GM12892 (cell line): ENCODE data around the gene SERTAD4.

Experiments used
- POLR2A ChIP-seq: IDR thresholded peaks from 2 replicates; pipeline ENCODE4 v1.6.1; 2011; ENCODE audit warnings: low read depth, low read length, control low read depth
- POLR2AphosphoS5 ChIP-seq: IDR thresholded peaks from 2 replicates; pipeline ENCODE4 v1.6.1; 2011; ENCODE audit warnings: low read depth, low read length, control low read depth

DNA sequence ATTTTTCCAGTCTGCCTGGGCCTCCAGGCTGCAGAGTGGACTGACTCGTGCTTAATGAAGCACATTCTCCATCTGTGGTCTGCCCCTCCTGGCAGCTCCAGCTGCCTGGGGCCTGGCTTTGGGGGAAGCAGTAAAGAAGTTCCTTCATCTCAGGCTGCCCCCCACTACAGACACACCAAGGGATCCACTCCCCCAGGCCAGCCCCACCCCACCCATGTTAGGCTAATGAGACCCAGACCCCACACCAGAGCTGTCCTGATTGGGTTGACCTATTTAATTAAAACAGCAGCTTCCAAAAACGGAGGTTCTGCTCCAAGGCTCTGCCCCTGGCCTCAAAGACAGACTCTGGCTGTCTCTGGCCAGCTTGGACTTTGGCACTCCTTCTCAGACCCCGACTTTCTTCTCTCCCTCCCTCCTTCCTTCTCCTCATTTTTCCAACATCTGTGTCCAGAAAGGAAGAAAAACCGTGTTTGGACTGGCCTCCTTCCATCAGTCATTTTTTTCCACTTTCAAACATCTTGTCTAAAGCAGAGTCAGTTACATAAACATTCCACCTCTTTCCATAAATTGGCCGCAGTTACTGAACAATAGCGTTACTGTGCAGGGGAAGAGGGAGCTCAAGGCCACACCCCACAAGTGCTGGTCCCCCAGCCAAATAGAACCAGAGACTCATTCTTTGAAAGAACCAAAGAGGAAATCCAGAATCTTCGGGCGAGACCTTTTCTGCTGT is 29.7 kb downstream of the SERTAD4 start:
- TF ChIP-seq POLR2AphosphoS5, result no peak
- TF ChIP-seq POLR2A, result no peak
